CD4-positive, alpha-beta memory T cell (primary cell): ENCODE data around the gene TSEN34. TPM values are rescaled to one million over a fixed set of nuclear protein-coding genes. Genes with fewer than 3 reads are reported as not detected.
A peak's percentile ranks its signal among the peaks of the same experiment; 100 is the strongest.
"Not testable (repeated sequence)": the region's sequence is repeated elsewhere in the genome, so short reads cannot be mapped to it uniquely, and the experiment has no call there.

Experiments
- CTCF ChIA-PET: fragments of 350-600 bp; sonication (Branson Sonifier 250); formaldehyde crosslinking; loops from one replicate; lab custom pipeline; 2021; ENCODE audit warnings: inconsistent platforms; ENCODE audit not compliant: partially characterized antibody; lab: Charles Lee
- POLR2A ChIA-PET: fragments of 350-600 bp; sonication (Branson Sonifier 250); formaldehyde crosslinking; loops from one replicate; lab custom pipeline; 2021; ENCODE audit not compliant: partially characterized antibody; lab: Charles Lee
- DNase-seq, 5 donors: peaks; one replicate each; pipeline versions ENCODE4 v3.0.0 to v3.0.0-alpha.2; 2020 to 2022; ENCODE audit warnings: mixed read lengths in 1 of 5
- H3K27ac ChIP-seq: one replicate; pipeline ENCODE4 v1.7.0; 2013; ENCODE audit warnings: low read depth, low read length
- H3K27me3 ChIP-seq: 2 replicates; pipeline ENCODE4 v1.7.0; 2013; ENCODE audit warnings: mild to moderate bottlenecking, low read length, moderate library complexity; ENCODE audit not compliant: insufficient read depth
- H3K36me3 ChIP-seq: 2 replicates; pipeline ENCODE4 v1.7.0; 2013; ENCODE audit warnings: mild to moderate bottlenecking, low read length, moderate library complexity; ENCODE audit not compliant: insufficient read depth
- H3K4me1 ChIP-seq: 2 replicates; pipeline ENCODE4 v1.7.0; 2013; ENCODE audit warnings: mild to moderate bottlenecking, low read length, moderate library complexity; ENCODE audit not compliant: insufficient read depth
- H3K4me3 ChIP-seq, 2 donors: one replicate each; pipeline ENCODE4 v1.7.0; 2013; ENCODE audit warnings: low read length in 2 of 2, mild to moderate bottlenecking in 1 of 2
- H3K9me3 ChIP-seq, 2 donors: one replicate each; pipeline ENCODE4 v1.7.0; 2013; ENCODE audit warnings: low read length in 2 of 2, control low read depth in 1 of 2; ENCODE audit not compliant: control insufficient read depth in 1 of 2
- H3K27ac Mint-ChIP-seq, 7 donors: one replicate each; pipeline ENCODE4 v1.8.0; 2020 to 2021; ENCODE audit warnings: mixed read lengths in 7 of 7, mild to moderate bottlenecking in 6 of 7, inconsistent platforms in 3 of 7, moderate library complexity in 3 of 7
- H3K27me3 Mint-ChIP-seq, 2 donors: one replicate each; pipeline ENCODE4 v1.8.0; 2020 to 2021; ENCODE audit warnings: mixed read lengths in 2 of 2
- H3K36me3 Mint-ChIP-seq, 2 donors: one replicate each; pipeline ENCODE4 v1.8.0; 2020 to 2021; ENCODE audit warnings: mixed read lengths in 2 of 2, inconsistent platforms in 1 of 2, mild to moderate bottlenecking in 1 of 2
- H3K4me1 Mint-ChIP-seq, 4 donors: one replicate each; pipeline ENCODE4 v1.8.0; 2020 to 2021; ENCODE audit warnings: mixed read lengths in 4 of 4, mild to moderate bottlenecking in 1 of 4
- H3K4me3 Mint-ChIP-seq, 8 donors: one replicate each; pipeline ENCODE4 v1.8.0; 2020 to 2021; ENCODE audit warnings: mixed read lengths in 8 of 8, mild to moderate bottlenecking in 7 of 8, moderate library complexity in 6 of 8, inconsistent platforms in 3 of 8
- H3K9me3 Mint-ChIP-seq, 8 donors: one replicate each; pipeline ENCODE4 v1.8.0; 2020 to 2021; ENCODE audit warnings: mixed read lengths in 8 of 8, mild to moderate bottlenecking in 5 of 8, inconsistent platforms in 3 of 8, moderate library complexity in 1 of 8
- intact Hi-C: fragments of 100-400 bp; cut with micrococcal nuclease; formaldehyde crosslinking; loops from one replicate; pipeline ENCODE4 v1.15.1; 2023
- polyA plus RNA-seq, 2 donors: library from polyadenylated mRNA; unstranded; fragments of 300-500 nt; fragmentation: Illumina TruSeq; gene quantifications; one replicate each; pipeline ENCODE4 v1.2.3, GENCODE V29; 2021
- total RNA-seq, 2 experiments: library from RNA; stranded (reverse); gene quantifications; one replicate each; pipeline ENCODE4 v1.2.3, GENCODE V29; 2021

TSEN34 gene
- total and polyA plus RNA-seq, 4 experiments from 2014 or later: 20.3 to 39.6 (median 24.5) TPM

GRCh38 chr19:54242646-54243045 is 51.5 kb downstream of the TSEN34 start, which contains the start of gene LILRA6:
LILRA6 (minus strand) TSS chr19:54242790.
- intact Hi-C loops, CTCF ChIA-PET, H3K4me1 Mint-ChIP-seq, H3K27me3 Mint-ChIP-seq, H3K36me3 Mint-ChIP-seq, H3K4me3 ChIP-seq, H3K4me1 ChIP-seq, H3K9me3 Mint-ChIP-seq, DNase-seq, H3K9me3 ChIP-seq, H3K36me3 ChIP-seq, H3K27ac ChIP-seq, H3K27me3 ChIP-seq: not testable (repeated sequence)
- Mint-ChIP-seq H3K4me3 (peak within 1 kb of the TSS in 1 of 8 donors; percentile 25), H3K27ac (peak within 1 kb of the TSS in 1 of 7 donors; percentile 37)
- POLR2A ChIA-PET: interaction anchor here (1.4 kb wide), 1 partner anchor 53 kb away, joined by 3 read pairs; the partner anchor contains the start of gene MBOAT7

GRCh38 chr19:54243809-54244208 is 52.7 kb downstream of the TSEN34 start:
- H3K4me1 Mint-ChIP-seq: peaks cover 6 to 16% (median 9%) of the 10 kb centered on the region in 4 donors
- H3K27ac ChIP-seq, H3K36me3 ChIP-seq, H3K27ac Mint-ChIP-seq, POLR2A ChIA-PET, H3K4me3 Mint-ChIP-seq, DNase-seq, H3K9me3 Mint-ChIP-seq, H3K27me3 Mint-ChIP-seq, H3K36me3 Mint-ChIP-seq, intact Hi-C loops, CTCF ChIA-PET, H3K27me3 ChIP-seq, H3K9me3 ChIP-seq, H3K4me3 ChIP-seq: not testable (repeated sequence)
- H3K4me1 ChIP-seq: peaks cover 15% of the 10 kb centered on the region

Other genes starting within 250 kb of the TSEN34 start
- not detected for gene CACNG8, start 228.4 kb upstream of the TSEN34 start, total RNA-seq
- not detected for gene CACNG8, start 228.4 kb upstream of the TSEN34 start, polyA plus RNA-seq
- gene CACNG6, start 199.7 kb upstream of the TSEN34 start, total RNA-seq: not detected
- not detected for gene CACNG6, start 199.7 kb upstream of the TSEN34 start, polyA plus RNA-seq
- not detected for gene VSTM1, start 127.4 kb upstream of the TSEN34 start, total RNA-seq
- not detected for gene VSTM1, start 127.4 kb upstream of the TSEN34 start, polyA plus RNA-seq
- not detected for gene TARM1, start 109.9 kb upstream of the TSEN34 start, total RNA-seq
- gene TARM1, start 109.9 kb upstream of the TSEN34 start, polyA plus RNA-seq: not detected
- gene OSCAR, start 90.5 kb upstream of the TSEN34 start, total RNA-seq: 1 to 10 TPM in 1 of 2 experiments, under 1 TPM in 1; 0.64 to 1.1 TPM
- under 1 TPM in 1 of 2 donors, not detected in 1; 0.23 TPM for gene OSCAR, start 90.5 kb upstream of the TSEN34 start, polyA plus RNA-seq
- 100 to 1,000 TPM; 135 to 137 TPM for gene NDUFA3, start 88.5 kb upstream of the TSEN34 start, total RNA-seq
- gene NDUFA3, start 88.5 kb upstream of the TSEN34 start, polyA plus RNA-seq: 100 to 1,000 TPM; 374 to 440 TPM
- 10 to 100 TPM; 17.2 to 19.0 TPM for gene TFPT, start 75.7 kb upstream of the TSEN34 start, total RNA-seq
- 10 to 100 TPM; 17.6 to 31.0 TPM for gene TFPT, start 75.7 kb upstream of the TSEN34 start, polyA plus RNA-seq
- 10 to 100 TPM; 77.6 to 80.0 TPM for gene PRPF31, start 75.6 kb upstream of the TSEN34 start, total RNA-seq
- 10 to 100 TPM; 73.0 to 79.0 TPM for gene PRPF31, start 75.6 kb upstream of the TSEN34 start, polyA plus RNA-seq
- 10 to 100 TPM; 80.0 to 82.3 TPM for gene CNOT3, start 53.5 kb upstream of the TSEN34 start, total RNA-seq
- gene CNOT3, start 53.5 kb upstream of the TSEN34 start, polyA plus RNA-seq: 10 to 100 TPM in 1 of 2 donors, 1 to 10 TPM in 1; 3.3 to 21.0 TPM
- gene LENG1, start 31.6 kb upstream of the TSEN34 start, total RNA-seq: 10 to 100 TPM; 19.6 to 22.7 TPM
- gene LENG1, start 31.6 kb upstream of the TSEN34 start, polyA plus RNA-seq: 10 to 100 TPM in 1 of 2 donors, 1 to 10 TPM in 1; 9.9 to 18.1 TPM
- 1 to 10 TPM in 1 of 2 experiments, under 1 TPM in 1; 0.61 to 1.1 TPM for gene TMC4, start 18.1 kb upstream of the TSEN34 start, total RNA-seq
- gene TMC4, start 18.1 kb upstream of the TSEN34 start, polyA plus RNA-seq: 1 to 10 TPM in 1 of 2 donors, under 1 TPM in 1; 0.71 to 3.3 TPM
- gene MBOAT7, start 1.7 kb upstream of the TSEN34 start, total RNA-seq: 10 to 100 TPM; 46.4 to 55.5 TPM
- 10 to 100 TPM; 16.0 to 28.7 TPM for gene MBOAT7, start 1.7 kb upstream of the TSEN34 start, polyA plus RNA-seq
- 1,000 to 10,000 TPM; 1,117 to 1,127 TPM for gene RPS9, start 9.6 kb downstream of the TSEN34 start, total RNA-seq
- 1,000 to 10,000 TPM in 1 of 2 donors, 100 to 1,000 TPM in 1; 924 to 1,042 TPM for gene RPS9, start 9.6 kb downstream of the TSEN34 start, polyA plus RNA-seq
- 1 to 10 TPM; 8.8 to 9.1 TPM for gene LILRB3, start 31.7 kb downstream of the TSEN34 start, total RNA-seq
- gene LILRB3, start 31.7 kb downstream of the TSEN34 start, polyA plus RNA-seq: 1 to 10 TPM in 1 of 2 donors, under 1 TPM in 1; 0.97 to 5.8 TPM
- 1 to 10 TPM in 1 of 2 experiments, under 1 TPM in 1; 0.73 to 1.2 TPM for gene LILRA6, start 51.5 kb downstream of the TSEN34 start, total RNA-seq
- 1 to 10 TPM in 1 of 2 donors, not detected in 1; 2.9 TPM for gene LILRA6, start 51.5 kb downstream of the TSEN34 start, polyA plus RNA-seq
- under 1 TPM; 0.47 to 0.52 TPM for gene LILRB5, start 66.0 kb downstream of the TSEN34 start, total RNA-seq
- gene LILRB5, start 66.0 kb downstream of the TSEN34 start, polyA plus RNA-seq: not detected
- gene LILRB2, start 89.8 kb downstream of the TSEN34 start, total RNA-seq: 1 to 10 TPM in 1 of 2 experiments, under 1 TPM in 1; 0.58 to 1.2 TPM
- gene LILRB2, start 89.8 kb downstream of the TSEN34 start, polyA plus RNA-seq: not detected
- under 1 TPM; 0.36 to 0.38 TPM for gene LILRA5, start 121.9 kb downstream of the TSEN34 start, total RNA-seq
- gene LILRA5, start 121.9 kb downstream of the TSEN34 start, polyA plus RNA-seq: not detected
- gene LILRA4, start 147.9 kb downstream of the TSEN34 start, total RNA-seq: not detected
- under 1 TPM in 1 of 2 donors, not detected in 1; 0.45 TPM for gene LILRA4, start 147.9 kb downstream of the TSEN34 start, polyA plus RNA-seq
- gene LAIR1, start 173.6 kb downstream of the TSEN34 start, total RNA-seq: 10 to 100 TPM; 57.6 to 59.8 TPM
- 10 to 100 TPM; 23.1 to 60.5 TPM for gene LAIR1, start 173.6 kb downstream of the TSEN34 start, polyA plus RNA-seq
- not detected for gene TTYH1, start 224.2 kb downstream of the TSEN34 start, total RNA-seq
- gene TTYH1, start 224.2 kb downstream of the TSEN34 start, polyA plus RNA-seq: under 1 TPM in 1 of 2 donors, not detected in 1; 0.29 TPM